ENCODE results near the gene ROPN1B.

ROPN1B gene

DNA sequence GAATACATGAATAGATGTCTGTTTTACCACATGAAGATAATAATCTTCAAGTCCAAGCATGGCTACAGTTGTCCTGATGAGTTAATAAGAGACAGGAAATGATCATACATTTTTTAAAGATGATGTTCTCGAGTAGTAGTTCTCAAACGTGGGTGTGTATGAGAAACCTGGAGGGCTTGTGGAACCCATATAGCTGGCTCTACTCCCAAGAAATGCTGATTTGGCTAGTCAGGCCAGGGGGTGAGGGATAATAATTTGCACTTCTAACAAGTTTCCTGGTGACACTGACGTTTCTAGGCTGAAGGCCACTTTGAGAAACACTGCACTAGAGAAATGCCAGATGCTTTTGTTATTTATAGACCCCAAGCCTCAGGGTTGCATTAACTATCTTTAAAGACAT, 37.0 kb downstream of the ROPN1B start:
- Histone ChIP-seq H3K36me3 (peaks cover 44 to 66% (median 55%) of the 10 kb centered on the region in 3 donors), H3K9me3 (peaks cover 0 to 14% (median 0%) of the 10 kb centered on the region in 3 donors), H3K4me3 (no peak overlapping the region), H3K4me1 (no peaks in the 10 kb centered on the region), H3K27ac (no peak overlapping the region), H3K27me3 (no peaks in the 10 kb centered on the region)
- no peak for DNase-seq
- intact Hi-C loops (cut with DNase I; ENCODE audit: low total_unique reads) = no loop called here
- TF ChIP-seq, protein P1, sequence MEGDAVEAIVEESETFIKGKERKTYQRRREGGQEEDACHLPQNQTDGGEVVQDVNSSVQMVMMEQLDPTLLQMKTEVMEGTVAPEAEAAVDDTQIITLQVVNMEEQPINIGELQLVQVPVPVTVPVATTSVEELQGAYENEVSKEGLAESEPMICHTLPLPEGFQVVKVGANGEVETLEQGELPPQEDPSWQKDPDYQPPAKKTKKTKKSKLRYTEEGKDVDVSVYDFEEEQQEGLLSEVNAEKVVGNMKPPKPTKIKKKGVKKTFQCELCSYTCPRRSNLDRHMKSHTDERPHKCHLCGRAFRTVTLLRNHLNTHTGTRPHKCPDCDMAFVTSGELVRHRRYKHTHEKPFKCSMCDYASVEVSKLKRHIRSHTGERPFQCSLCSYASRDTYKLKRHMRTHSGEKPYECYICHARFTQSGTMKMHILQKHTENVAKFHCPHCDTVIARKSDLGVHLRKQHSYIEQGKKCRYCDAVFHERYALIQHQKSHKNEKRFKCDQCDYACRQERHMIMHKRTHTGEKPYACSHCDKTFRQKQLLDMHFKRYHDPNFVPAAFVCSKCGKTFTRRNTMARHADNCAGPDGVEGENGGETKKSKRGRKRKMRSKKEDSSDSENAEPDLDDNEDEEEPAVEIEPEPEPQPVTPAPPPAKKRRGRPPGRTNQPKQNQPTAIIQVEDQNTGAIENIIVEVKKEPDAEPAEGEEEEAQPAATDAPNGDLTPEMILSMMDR (IDR thresholded peaks at IDR 0.05) = no peak

DNA sequence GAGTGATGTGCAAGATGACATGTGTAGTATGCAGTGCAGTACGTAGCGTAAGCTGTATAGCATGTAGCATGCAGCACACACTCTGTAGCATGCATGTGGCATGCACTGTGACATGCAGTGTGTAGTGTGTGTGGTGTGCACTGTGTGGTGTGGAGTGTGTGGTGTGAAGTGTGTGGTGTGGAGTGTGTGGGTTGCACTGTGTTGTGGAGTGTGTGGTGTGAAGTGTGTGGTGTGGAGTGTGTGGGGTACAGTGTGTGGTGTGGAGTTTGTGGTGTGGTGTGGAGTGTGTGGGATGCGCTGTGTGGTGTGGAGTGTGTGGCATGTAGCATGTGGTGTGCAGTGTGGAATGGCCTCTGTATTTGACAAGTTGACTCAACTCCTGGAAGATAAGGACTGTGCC, 39.2 kb downstream of the ROPN1B start:
- Histone ChIP-seq H3K9me3 (no peaks in the 10 kb centered on the region), H3K27me3 (no peaks in the 10 kb centered on the region), H3K4me3 (no peak overlapping the region), H3K36me3 (peaks cover 62 to 88% (median 72%) of the 10 kb centered on the region in 3 donors), H3K27ac (no peak overlapping the region), H3K4me1 (no peaks in the 10 kb centered on the region)
- intact Hi-C loops (cut with DNase I; ENCODE audit: low total_unique reads) = no loop called here
- no peak for DNase-seq
- TF ChIP-seq, protein P1 (IDR thresholded peaks at IDR 0.05) = no peak

DNA sequence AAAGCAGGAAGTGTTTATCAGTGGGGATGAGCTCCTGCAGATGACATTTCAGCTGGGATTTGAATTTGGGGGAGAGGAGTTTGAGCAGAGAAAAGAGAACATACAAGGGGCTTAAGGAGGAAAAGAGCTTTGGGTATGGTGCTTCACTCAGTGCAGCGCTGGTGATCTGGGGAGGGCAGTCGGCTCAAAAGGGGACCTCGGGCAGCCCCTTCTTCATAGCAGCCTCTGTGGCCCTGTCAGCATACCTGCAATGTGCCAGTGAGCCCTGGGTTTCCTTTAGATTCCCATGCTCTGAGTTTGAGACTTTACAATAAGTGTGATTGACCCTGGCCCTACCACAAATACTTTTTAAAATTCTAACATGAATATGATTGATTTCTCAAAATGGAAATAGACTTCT, 40.2 kb downstream of the ROPN1B start:
- H3K36me3 ChIP-seq = peaks cover 62 to 97% (median 76%) of the 10 kb centered on the region in 3 donors

DNA sequence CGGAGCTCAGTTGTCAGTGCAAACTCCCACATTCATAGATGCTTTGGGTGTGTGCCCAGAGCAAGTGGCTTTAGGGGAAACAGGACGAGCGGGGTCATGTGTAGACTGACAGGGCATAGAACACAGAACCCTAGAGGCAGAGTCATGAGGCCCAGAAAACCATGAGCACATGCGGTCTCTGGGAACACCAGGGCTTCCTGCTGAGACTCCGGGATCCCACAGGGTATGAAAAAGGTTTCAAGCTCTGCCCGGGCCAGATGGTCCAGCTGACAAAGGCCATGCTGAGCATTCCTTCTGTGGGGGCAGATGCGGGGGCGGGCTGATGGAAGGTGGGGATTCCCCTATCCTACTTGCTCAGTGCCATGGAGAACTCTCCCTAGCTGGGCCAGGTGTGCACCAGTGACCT, 44.8 kb downstream of the ROPN1B start:
- TF ChIP-seq, protein P1 (IDR thresholded peaks at IDR 0.05) = no peak
- DNase-seq = peak in 1 of 2 donors; percentile 45
- H3K27me3 ChIP-seq = no peaks in the 10 kb centered on the region
- no peak overlapping the region for H3K4me3 ChIP-seq
- intact Hi-C loops (cut with DNase I; ENCODE audit: low total_unique reads) = no loop called here
- H3K9me3 ChIP-seq = no peaks in the 10 kb centered on the region
- H3K4me1 ChIP-seq = no peaks in the 10 kb centered on the region
- peaks cover 51 to 90% (median 61%) of the 10 kb centered on the region in 3 donors for H3K36me3 ChIP-seq
- no peak overlapping the region for H3K27ac ChIP-seq

More for the DNA sequence above, 40.2 kb downstream of the ROPN1B start:
- no peaks in the 10 kb centered on the region for H3K27me3 ChIP-seq
- no peaks in the 10 kb centered on the region for H3K9me3 ChIP-seq
- no peak overlapping the region for H3K4me3 ChIP-seq
- no peak overlapping the region for H3K27ac ChIP-seq
- TF ChIP-seq, protein P1 (IDR thresholded peaks at IDR 0.05) = no peak
- H3K4me1 ChIP-seq = no peaks in the 10 kb centered on the region
- intact Hi-C loops (cut with DNase I; ENCODE audit: low total_unique reads) = no loop called here
- DNase-seq = no peak

DNA sequence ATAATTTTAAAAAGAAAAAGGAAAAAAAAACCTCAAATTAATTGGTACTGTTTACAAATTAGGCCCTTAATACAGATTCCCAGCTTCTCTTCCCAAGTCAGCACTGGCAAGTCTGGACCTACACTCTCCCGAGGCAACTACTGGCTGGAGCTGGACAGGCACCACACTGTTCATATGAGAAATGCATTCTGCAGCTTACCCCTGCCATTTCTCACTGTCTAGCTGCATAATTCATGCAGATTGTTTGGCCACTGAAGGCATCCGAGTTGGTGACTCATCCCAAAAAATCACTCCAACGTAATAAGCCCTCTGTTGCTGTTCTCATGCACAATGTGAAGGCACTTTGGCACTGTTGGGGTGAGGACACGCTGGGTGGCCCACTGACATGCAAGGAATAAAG, 45.3 kb downstream of the ROPN1B start:
- no peaks in the 10 kb centered on the region for H3K27me3 ChIP-seq
- TF ChIP-seq, protein P1 (IDR thresholded peaks at IDR 0.05) = no peak
- DNase-seq = no peak
- no peaks in the 10 kb centered on the region for H3K4me1 ChIP-seq
- H3K36me3 ChIP-seq = peaks cover 46 to 89% (median 56%) of the 10 kb centered on the region in 3 donors
- intact Hi-C loops (cut with DNase I; ENCODE audit: low total_unique reads) = no loop called here
- no peak overlapping the region for H3K27ac ChIP-seq
- H3K9me3 ChIP-seq = no peaks in the 10 kb centered on the region
- no peak overlapping the region for H3K4me3 ChIP-seq

DNA sequence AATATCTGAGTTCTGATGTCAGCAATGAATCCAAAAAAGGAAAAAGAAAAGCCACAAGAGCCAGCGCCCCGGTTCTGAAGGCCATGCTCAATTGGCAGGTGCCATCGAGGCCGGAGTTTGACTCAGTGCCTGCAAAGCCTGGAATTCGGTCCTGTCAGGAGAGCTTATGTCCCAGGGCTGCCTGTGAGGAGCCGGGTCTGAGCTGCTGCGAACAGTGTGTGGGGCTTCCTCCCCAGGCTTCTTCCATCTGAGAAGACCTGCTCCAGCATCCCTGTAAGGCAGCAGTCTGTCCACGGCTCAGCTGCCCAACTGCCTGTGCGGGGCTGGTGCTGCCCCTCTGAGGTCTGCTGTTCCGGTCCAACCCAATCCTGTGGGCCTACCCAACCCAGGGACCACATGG, 46.1 kb downstream of the ROPN1B start:
- no peaks in the 10 kb centered on the region for H3K4me1 ChIP-seq
- intact Hi-C loops (cut with DNase I; ENCODE audit: low total_unique reads) = no loop called here
- no peaks in the 10 kb centered on the region for H3K9me3 ChIP-seq
- no peaks in the 10 kb centered on the region for H3K27me3 ChIP-seq
- no peak overlapping the region for H3K27ac ChIP-seq
- TF ChIP-seq, protein P1 (IDR thresholded peaks at IDR 0.05) = no peak
- H3K4me3 ChIP-seq = no peak overlapping the region
- DNase-seq = no peak
- H3K36me3 ChIP-seq = peaks cover 39 to 90% (median 50%) of the 10 kb centered on the region in 3 donors

Measured in tibial artery (tissue), 4 donors.